ENCODE results near the gene PTH1R.

DNA sequence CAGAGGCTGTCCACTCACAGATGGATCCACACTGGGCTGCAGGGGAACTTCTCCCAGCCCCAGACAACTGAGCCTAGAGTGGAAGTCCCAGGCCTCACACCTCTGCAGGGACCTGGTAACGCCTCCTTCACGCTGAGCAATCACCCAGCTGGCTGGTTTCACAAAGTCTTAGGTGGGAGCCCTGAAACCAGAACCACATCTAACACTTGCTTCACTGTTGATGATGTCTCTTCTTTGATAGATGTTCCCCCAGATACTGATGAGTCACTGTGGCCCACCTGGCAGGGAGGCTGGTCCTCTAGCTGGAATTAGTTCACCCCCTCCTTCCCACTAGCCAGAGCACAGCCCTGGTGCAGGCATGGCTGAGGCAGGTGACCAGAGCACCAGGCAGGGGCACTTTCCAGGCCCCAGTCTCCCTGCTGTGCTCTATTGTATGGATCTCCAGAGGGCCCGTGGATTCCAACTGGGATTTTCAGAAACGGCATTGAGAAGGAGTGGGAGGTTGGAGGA is 47.8 kb upstream of the PTH1R start:
- TF ChIP-seq, protein P1, sequence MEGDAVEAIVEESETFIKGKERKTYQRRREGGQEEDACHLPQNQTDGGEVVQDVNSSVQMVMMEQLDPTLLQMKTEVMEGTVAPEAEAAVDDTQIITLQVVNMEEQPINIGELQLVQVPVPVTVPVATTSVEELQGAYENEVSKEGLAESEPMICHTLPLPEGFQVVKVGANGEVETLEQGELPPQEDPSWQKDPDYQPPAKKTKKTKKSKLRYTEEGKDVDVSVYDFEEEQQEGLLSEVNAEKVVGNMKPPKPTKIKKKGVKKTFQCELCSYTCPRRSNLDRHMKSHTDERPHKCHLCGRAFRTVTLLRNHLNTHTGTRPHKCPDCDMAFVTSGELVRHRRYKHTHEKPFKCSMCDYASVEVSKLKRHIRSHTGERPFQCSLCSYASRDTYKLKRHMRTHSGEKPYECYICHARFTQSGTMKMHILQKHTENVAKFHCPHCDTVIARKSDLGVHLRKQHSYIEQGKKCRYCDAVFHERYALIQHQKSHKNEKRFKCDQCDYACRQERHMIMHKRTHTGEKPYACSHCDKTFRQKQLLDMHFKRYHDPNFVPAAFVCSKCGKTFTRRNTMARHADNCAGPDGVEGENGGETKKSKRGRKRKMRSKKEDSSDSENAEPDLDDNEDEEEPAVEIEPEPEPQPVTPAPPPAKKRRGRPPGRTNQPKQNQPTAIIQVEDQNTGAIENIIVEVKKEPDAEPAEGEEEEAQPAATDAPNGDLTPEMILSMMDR (conservative IDR thresholded peaks at IDR 0.05 in 1 of 2, IDR thresholded peaks at IDR 0.05 in 1 of 2; ENCODE audit: low read depth in 1 of 2, low read length in 2 of 2) = no peak
- TF ChIP-seq EZH2 (IDR thresholded peaks at IDR 0.05; ENCODE audit: low read length, missing control alignments) = no peak
